GM06990 (cell line): ENCODE data around the gene TMEM181.
A peak's percentile ranks its signal among the peaks of the same experiment; 100 is the strongest.
"Not testable (repeated sequence)": the region's sequence is repeated elsewhere in the genome, so short reads cannot be mapped to it uniquely, and the experiment has no call there.

ENCODE experiments used
- DNase-seq: peaks from one replicate; pipeline ENCODE4 v3.0.0-alpha.2; 2011; ENCODE audit not compliant: insufficient read length; ENCODE audit errors: extremely low read depth
- H3K27me3 ChIP-seq: replicated peaks from 2 replicates; pipeline ENCODE4 v1.6.0; 2011; ENCODE audit warnings: low read length; ENCODE audit not compliant: control insufficient read depth, insufficient read depth
- H3K36me3 ChIP-seq: 2 replicates; pipeline ENCODE4 v1.5.1; 2011; ENCODE audit warnings: low read length; ENCODE audit not compliant: control insufficient read depth, insufficient read depth
- H3K4me3 ChIP-seq: replicated peaks from 2 replicates; pipeline ENCODE4 v1.5.1; 2011; ENCODE audit warnings: low read depth, mild to moderate bottlenecking, control low read depth, low read length
- TF ChIP-seq, protein P1 (sequence below): IDR thresholded peaks from 2 replicates; pipeline ENCODE4 v1.5.1; 2011; ENCODE audit warnings: low read length, control low read depth, mild to moderate bottlenecking, inconsistent platforms; ENCODE audit not compliant: insufficient read depth, poor library complexity, severe bottlenecking

TMEM181 gene

DNA sequence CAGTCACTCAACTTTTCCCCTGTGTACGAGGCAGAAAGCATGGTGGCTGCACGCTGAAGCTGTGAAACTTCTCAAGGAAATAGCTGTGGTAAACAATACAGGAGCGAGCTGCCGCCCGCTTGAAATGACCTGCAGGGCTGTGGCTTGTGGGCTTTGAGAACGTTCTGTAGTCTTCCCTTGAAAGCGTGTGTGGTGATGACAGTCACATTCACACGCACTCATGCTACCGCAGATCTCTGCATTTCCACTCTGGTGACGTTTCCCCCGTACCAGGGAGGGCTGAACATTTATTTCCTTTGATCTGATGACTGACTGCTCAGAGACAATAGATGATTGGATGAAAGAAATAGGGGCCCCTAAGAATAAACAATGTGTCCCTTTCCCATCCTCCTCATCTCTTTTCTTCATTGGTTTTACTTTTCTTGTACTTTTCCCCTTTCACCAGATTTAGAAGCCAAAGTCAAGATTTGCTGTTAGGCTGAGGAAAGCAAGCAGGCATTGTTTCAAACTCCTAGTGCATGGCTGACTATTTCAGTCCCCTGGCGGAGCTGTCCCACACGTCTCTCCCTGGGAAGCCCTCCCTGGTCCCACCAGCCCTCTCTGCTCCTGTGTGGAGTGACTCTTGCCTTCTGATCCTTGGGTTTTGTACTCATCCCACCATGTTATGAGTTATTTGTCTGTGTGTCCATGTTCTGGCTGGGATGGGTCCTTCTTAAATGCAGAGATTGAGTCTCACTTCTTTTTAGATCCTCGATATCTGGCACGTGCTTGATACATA, 93.9 kb downstream of the TMEM181 start:
- Histone ChIP-seq H3K36me3 (no peaks in the 10 kb centered on the region; the same call in 1 of the 2 replicates), H3K4me3 (no peak overlapping the region), H3K27me3 (no peaks in the 10 kb centered on the region)
- peak; percentile 52 for DNase-seq
- TF ChIP-seq, protein P1, sequence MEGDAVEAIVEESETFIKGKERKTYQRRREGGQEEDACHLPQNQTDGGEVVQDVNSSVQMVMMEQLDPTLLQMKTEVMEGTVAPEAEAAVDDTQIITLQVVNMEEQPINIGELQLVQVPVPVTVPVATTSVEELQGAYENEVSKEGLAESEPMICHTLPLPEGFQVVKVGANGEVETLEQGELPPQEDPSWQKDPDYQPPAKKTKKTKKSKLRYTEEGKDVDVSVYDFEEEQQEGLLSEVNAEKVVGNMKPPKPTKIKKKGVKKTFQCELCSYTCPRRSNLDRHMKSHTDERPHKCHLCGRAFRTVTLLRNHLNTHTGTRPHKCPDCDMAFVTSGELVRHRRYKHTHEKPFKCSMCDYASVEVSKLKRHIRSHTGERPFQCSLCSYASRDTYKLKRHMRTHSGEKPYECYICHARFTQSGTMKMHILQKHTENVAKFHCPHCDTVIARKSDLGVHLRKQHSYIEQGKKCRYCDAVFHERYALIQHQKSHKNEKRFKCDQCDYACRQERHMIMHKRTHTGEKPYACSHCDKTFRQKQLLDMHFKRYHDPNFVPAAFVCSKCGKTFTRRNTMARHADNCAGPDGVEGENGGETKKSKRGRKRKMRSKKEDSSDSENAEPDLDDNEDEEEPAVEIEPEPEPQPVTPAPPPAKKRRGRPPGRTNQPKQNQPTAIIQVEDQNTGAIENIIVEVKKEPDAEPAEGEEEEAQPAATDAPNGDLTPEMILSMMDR, result no peak

DNA sequence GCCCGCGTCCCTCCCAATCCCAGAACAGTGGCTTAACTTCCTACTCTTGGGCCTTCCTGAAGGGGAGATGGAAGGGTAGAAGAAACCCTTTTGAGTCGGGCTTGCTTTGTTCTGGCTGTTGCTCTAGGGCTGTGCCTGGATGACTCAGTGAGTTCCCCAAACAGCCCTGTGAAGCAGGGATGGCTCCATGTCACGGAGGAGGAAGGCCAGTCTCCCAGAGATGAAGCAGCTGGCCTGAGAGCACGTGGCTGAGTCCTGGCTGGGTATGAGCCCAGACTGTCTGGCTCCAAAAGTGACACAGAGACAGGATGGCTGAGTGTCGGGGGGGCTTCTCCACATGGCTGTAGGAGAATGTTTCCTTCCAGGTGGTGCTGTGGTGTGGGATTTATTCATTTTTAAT, 94.6 kb downstream of the TMEM181 start:
- H3K27me3 ChIP-seq, result no peaks in the 10 kb centered on the region
- TF ChIP-seq, protein P1, result no peak
- H3K36me3 ChIP-seq, result no peaks in the 10 kb centered on the region; the same call in 1 of the 2 replicates
- no peak overlapping the region for H3K4me3 ChIP-seq
- no peak for DNase-seq

DNA sequence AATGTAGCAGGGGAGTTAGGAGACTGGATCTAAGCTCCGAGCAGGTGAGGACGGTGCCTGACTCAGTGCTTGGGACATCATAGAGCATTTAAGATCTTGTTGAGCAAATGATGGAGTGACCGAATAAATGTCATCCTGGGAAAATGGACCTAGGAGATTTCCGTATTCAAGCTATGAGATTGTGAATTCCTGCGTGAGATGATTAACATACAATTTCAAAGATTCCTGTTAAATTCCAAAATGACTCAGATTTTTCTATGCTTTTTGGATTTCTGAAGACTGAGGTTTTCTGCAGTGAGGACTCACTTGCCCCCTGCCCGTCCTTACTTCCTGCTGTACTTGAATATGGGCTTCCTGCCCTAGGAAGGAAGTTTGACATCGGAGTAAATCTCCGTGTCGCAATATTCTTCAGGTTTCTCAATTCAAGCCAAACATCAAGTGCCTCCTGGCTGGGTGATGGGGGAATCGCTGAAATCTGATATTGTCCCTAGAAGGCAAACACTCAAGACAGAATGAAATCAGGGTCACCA, 95.1 kb downstream of the TMEM181 start:
- TF ChIP-seq, protein P1, result no peak
- H3K36me3 ChIP-seq, result no peaks in the 10 kb centered on the region; the same call in 1 of the 2 replicates
- no peak for DNase-seq
- no peak overlapping the region for H3K4me3 ChIP-seq
- no peaks in the 10 kb centered on the region for H3K27me3 ChIP-seq

DNA sequence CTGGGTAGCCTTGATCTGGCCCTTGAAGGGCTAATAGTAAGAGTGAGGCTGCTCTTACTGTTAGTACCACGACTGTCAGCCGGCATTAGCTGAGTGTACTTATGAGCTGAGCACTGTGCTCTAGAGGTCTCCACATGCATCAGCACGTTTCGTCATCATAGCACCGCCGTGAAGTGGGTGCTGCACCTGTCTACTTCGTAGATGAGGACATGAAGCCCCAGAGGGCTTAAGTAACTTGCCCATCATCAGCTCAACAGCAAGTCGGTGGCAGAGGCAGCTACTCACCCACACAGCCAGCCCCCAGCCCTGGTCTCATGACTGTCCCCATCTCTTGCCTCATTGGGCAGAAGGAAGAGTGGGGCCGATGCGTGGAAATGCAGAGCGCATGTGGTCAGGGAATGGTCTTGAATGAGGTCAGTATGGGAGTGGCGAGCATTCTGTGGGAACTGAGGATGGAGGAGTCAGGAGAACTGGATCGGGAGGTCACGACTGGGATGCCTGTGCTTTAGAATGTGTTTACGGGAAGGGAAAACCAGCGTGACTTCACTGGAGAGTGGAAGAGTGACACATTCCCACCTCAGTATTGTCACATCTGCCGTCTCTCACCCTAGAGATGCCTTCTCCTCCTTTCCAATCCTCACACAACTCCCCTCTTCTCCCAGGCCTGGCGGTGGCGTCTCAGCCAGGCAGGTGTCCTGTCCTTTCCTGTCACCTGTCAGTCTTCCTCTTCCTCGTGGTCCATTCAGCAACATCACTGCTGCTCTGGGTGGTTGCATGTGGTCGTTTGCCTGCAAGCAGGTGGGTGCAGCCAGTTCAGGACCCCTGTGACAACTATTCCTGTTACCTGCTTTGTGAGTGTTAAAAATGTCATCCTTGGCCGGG, 95.9 kb downstream of the TMEM181 start:
- no peak for DNase-seq
- H3K27me3 ChIP-seq, result no peaks in the 10 kb centered on the region
- no peak overlapping the region for H3K4me3 ChIP-seq
- TF ChIP-seq, protein P1, result no peak
- H3K36me3 ChIP-seq, result no peaks in the 10 kb centered on the region; the same call in 1 of the 2 replicates

DNA sequence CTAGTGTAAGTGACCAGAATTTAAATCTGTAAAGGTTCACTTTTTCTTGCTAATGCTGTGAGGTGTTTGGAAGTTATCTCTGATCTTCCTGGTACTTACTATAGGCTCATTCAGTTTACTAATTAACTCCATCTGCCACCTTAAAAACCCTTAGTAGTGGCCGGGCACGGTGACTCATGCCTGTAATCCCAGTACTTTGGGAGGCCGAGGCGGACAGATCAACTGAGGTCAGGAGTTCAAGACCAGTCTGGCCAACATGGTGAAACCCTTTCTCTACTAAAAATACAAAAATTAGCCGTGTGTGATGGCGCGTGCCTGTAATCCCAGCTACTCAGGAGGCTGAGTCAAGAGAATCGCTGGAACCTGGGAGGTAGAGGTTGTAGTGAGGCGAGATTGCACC, 97.1 kb downstream of the TMEM181 start:
- DNase-seq, H3K36me3 ChIP-seq, H3K27me3 ChIP-seq, H3K4me3 ChIP-seq: not testable (repeated sequence)

DNA sequence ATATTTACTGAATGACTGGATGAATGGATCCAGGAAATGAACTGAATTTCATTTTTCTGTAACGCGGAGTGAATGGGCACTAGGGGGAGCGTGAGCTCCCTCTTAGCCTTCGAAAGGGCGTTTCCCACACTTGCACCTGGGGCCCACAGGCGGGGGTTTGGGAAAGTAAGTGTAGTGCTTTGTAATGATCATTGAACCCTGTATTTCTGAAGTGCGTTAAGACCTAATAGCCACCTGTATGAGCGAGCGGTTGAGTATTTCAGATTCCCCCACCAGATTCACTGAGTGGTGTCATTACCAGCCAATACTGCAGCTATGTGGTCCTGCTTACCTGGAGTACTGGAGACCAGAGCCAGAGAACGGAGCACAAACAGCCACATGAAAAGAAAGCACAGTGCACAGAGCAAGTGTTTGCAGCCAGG, 100.5 kb downstream of the TMEM181 start:
- no peak for DNase-seq
- no peaks in the 10 kb centered on the region; the same call in 1 of the 2 replicates for H3K36me3 ChIP-seq
- no peaks in the 10 kb centered on the region for H3K27me3 ChIP-seq
- no peak overlapping the region for H3K4me3 ChIP-seq
- TF ChIP-seq, protein P1, result peak; percentile 73
